Measurements from ENCODE around the gene MERTK. TPM values are rescaled to one million over a fixed set of nuclear protein-coding genes. Genes with fewer than 3 reads are reported as not detected.

MERTK gene
- total RNA-seq, 2 experiments from 2014 or later = 0.08 to 0.19 TPM

- Mint-ChIP-seq H3K4me3 (no peak overlapping the region), H3K9me3 (no peaks in the 10 kb centered on the region), H3K4me1 (ENCODE audit: low read depth) (no peaks in the 10 kb centered on the region), H3K27ac (no peak overlapping the region), H3K27me3 (peaks cover 4% of the 10 kb centered on the region), H3K36me3 (ENCODE audit: low read depth) (no peaks in the 10 kb centered on the region)
- H3K27ac ChIP-seq (ENCODE audit: low read depth in 1 of 2, low read length in 2 of 2) = no peak overlapping the region
- H3K9me3 ChIP-seq (ENCODE audit: control insufficient read depth in 1 of 2, insufficient read depth in 1 of 2, low read length in 2 of 2) = no peaks in the 10 kb centered on the region
- ATAC-seq (ENCODE audit: poor library complexity) (no peak), DNase-seq (no peak)
- intact Hi-C loops (cut with DNase I, micrococcal nuclease) = no loop called here
- no peaks in the 10 kb centered on the region for H3K4me1 ChIP-seq (ENCODE audit: insufficient read depth, low read length)
- H3K27me3 ChIP-seq (ENCODE audit: control insufficient read depth in 1 of 2, insufficient read depth in 2 of 2, low read length in 2 of 2) = no peaks in the 10 kb centered on the region
- CTCF ChIA-PET = no interaction called here
- POLR2A ChIA-PET = no interaction called here
- no peak overlapping the region for H3K4me3 ChIP-seq (ENCODE audit: low read length)
- H3K36me3 ChIP-seq (ENCODE audit: insufficient read depth, low read length) = no peaks in the 10 kb centered on the region
- TF ChIP-seq, protein P1, sequence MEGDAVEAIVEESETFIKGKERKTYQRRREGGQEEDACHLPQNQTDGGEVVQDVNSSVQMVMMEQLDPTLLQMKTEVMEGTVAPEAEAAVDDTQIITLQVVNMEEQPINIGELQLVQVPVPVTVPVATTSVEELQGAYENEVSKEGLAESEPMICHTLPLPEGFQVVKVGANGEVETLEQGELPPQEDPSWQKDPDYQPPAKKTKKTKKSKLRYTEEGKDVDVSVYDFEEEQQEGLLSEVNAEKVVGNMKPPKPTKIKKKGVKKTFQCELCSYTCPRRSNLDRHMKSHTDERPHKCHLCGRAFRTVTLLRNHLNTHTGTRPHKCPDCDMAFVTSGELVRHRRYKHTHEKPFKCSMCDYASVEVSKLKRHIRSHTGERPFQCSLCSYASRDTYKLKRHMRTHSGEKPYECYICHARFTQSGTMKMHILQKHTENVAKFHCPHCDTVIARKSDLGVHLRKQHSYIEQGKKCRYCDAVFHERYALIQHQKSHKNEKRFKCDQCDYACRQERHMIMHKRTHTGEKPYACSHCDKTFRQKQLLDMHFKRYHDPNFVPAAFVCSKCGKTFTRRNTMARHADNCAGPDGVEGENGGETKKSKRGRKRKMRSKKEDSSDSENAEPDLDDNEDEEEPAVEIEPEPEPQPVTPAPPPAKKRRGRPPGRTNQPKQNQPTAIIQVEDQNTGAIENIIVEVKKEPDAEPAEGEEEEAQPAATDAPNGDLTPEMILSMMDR (IDR thresholded peaks at IDR 0.05) = no peak
Measured at GRCh38 chr2:111994042-111994441, 95.6 kb downstream of the MERTK start.

DNA sequence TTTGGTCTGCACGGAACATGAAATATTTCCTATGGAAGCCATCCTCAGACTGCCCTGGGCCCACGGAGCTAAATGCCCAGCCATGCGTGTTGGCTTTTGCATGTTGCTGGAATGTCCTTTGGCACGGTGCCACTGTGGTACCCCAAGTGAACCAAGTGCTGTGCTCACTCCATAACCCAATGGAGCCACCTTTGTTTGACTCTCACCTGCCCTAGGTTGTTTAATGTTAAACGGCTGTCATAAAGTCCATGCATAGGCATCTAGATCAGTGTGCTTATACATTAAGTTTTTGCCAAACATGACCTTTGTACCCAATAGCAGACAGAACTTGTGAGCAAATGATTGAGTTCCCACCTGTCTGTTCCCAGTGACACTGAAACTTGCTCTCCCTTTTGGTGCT is 96.7 kb downstream of the MERTK start:
- peaks cover 4% of the 10 kb centered on the region for H3K27me3 Mint-ChIP-seq
- no peaks in the 10 kb centered on the region for H3K4me1 Mint-ChIP-seq (ENCODE audit: low read depth)
- intact Hi-C loops (cut with DNase I, micrococcal nuclease) = no loop called here
- no peak overlapping the region for H3K4me3 ChIP-seq (ENCODE audit: low read length)
- H3K36me3 ChIP-seq (ENCODE audit: insufficient read depth, low read length) = no peaks in the 10 kb centered on the region
- no peaks in the 10 kb centered on the region for H3K36me3 Mint-ChIP-seq (ENCODE audit: low read depth)
- H3K9me3 Mint-ChIP-seq = no peaks in the 10 kb centered on the region
- no peaks in the 10 kb centered on the region for H3K9me3 ChIP-seq (ENCODE audit: control insufficient read depth in 1 of 2, insufficient read depth in 1 of 2, low read length in 2 of 2)
- H3K27ac Mint-ChIP-seq = no peak overlapping the region
- no peak overlapping the region for H3K27ac ChIP-seq (ENCODE audit: low read depth in 1 of 2, low read length in 2 of 2)
- ChIA-PET POLR2A (no interaction called here), CTCF (no interaction called here)
- no peak overlapping the region for H3K4me3 Mint-ChIP-seq
- no peak for ATAC-seq (ENCODE audit: poor library complexity)
- H3K4me1 ChIP-seq (ENCODE audit: insufficient read depth, low read length) = no peaks in the 10 kb centered on the region
- TF ChIP-seq, protein P1 (IDR thresholded peaks at IDR 0.05) = no peak
- H3K27me3 ChIP-seq (ENCODE audit: control insufficient read depth in 1 of 2, insufficient read depth in 2 of 2, low read length in 2 of 2) = no peaks in the 10 kb centered on the region
- DNase-seq = no peak

DNA sequence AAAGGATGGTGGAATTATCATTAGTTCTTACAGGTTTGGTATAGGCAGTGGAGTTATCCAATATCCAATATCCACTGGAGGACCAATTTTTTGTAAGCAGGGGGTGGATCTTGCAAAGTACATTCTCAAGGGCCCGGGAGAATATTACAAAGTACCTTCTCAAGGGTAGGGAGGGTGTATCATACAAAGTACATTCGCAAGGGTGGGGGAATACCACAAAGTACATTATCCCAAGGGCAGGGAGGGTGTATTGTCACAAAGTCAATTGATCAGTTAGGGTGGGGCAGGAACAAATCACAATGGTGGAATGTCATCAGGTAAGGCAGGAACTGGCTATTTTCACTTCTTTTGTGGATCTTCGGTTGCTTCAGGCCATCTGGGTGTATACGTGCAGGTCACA is 101.4 kb downstream of the MERTK start:
- H3K36me3 Mint-ChIP-seq (ENCODE audit: low read depth) = no peaks in the 10 kb centered on the region
- POLR2A ChIA-PET = no interaction called here
- no peaks in the 10 kb centered on the region for H3K4me1 ChIP-seq (ENCODE audit: insufficient read depth, low read length)

More for the DNA sequence above, 101.4 kb downstream of the MERTK start:
- Mint-ChIP-seq H3K27ac (no peak overlapping the region), H3K4me1 (ENCODE audit: low read depth) (peaks cover 11% of the 10 kb centered on the region), H3K4me3 (no peak overlapping the region), H3K27me3 (no peaks in the 10 kb centered on the region), H3K9me3 (no peaks in the 10 kb centered on the region)
- Histone ChIP-seq H3K4me3 (ENCODE audit: low read length) (no peak overlapping the region), H3K27ac (ENCODE audit: low read depth in 1 of 2, low read length in 2 of 2) (no peak overlapping the region), H3K27me3 (ENCODE audit: control insufficient read depth in 1 of 2, insufficient read depth in 2 of 2, low read length in 2 of 2) (no peaks in the 10 kb centered on the region), H3K9me3 (ENCODE audit: control insufficient read depth in 1 of 2, insufficient read depth in 1 of 2, low read length in 2 of 2) (no peaks in the 10 kb centered on the region), H3K36me3 (ENCODE audit: insufficient read depth, low read length) (no peaks in the 10 kb centered on the region)
- DNase-seq (no peak), ATAC-seq (ENCODE audit: poor library complexity) (no peak)
- TF ChIP-seq, protein P1 (IDR thresholded peaks at IDR 0.05) = no peak
- CTCF ChIA-PET = no interaction called here
- intact Hi-C loops (cut with DNase I, micrococcal nuclease) = no loop called here

Data from CD4-positive, alpha-beta T cell (primary cell).